ENCODE results near the gene P2RY4.
"Not testable (repeated sequence)": the region's sequence is repeated elsewhere in the genome, so short reads cannot be mapped to it uniquely, and the experiment has no call there.

Gene P2RY4

GRCh38 chrX:70226687-70227086 is 33.3 kb downstream of the P2RY4 start:
- H3K4me3 ChIP-seq (ENCODE audit: low read depth, low read length) = no peak overlapping the region
- in situ Hi-C loops (cut with HindIII; ENCODE audit: low sequenced_read_pairs) = no loop called here
- TF ChIP-seq, protein P1, sequence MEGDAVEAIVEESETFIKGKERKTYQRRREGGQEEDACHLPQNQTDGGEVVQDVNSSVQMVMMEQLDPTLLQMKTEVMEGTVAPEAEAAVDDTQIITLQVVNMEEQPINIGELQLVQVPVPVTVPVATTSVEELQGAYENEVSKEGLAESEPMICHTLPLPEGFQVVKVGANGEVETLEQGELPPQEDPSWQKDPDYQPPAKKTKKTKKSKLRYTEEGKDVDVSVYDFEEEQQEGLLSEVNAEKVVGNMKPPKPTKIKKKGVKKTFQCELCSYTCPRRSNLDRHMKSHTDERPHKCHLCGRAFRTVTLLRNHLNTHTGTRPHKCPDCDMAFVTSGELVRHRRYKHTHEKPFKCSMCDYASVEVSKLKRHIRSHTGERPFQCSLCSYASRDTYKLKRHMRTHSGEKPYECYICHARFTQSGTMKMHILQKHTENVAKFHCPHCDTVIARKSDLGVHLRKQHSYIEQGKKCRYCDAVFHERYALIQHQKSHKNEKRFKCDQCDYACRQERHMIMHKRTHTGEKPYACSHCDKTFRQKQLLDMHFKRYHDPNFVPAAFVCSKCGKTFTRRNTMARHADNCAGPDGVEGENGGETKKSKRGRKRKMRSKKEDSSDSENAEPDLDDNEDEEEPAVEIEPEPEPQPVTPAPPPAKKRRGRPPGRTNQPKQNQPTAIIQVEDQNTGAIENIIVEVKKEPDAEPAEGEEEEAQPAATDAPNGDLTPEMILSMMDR (IDR thresholded peaks at IDR 0.05; ENCODE audit: low read depth, low read length) = no peak
- DNase-seq (ENCODE audit: low read depth, low spot score) = no peak

GRCh38 chrX:70226048-70226447 is 34.0 kb downstream of the P2RY4 start:
- H3K4me3 ChIP-seq (ENCODE audit: low read depth, low read length) = no peak overlapping the region
- TF ChIP-seq, protein P1 (IDR thresholded peaks at IDR 0.05; ENCODE audit: low read depth, low read length) = no peak
- in situ Hi-C loops (cut with HindIII; ENCODE audit: low sequenced_read_pairs) = no loop called here
- DNase-seq (ENCODE audit: low read depth, low spot score) = no peak

GRCh38 chrX:70219938-70220764 is 39.9 kb downstream of the P2RY4 start:
- H3K4me3 ChIP-seq (ENCODE audit: low read depth, low read length) = no peak overlapping the region
- TF ChIP-seq, protein P1 (IDR thresholded peaks at IDR 0.05; ENCODE audit: low read depth, low read length) = no peak
- in situ Hi-C loops (cut with HindIII; ENCODE audit: low sequenced_read_pairs) = no loop called here
- DNase-seq (ENCODE audit: low read depth, low spot score) = peak; percentile 77

- H3K4me3 ChIP-seq (ENCODE audit: low read depth, low read length); DNase-seq (ENCODE audit: low read depth, low spot score); in situ Hi-C loops (cut with HindIII; ENCODE audit: low sequenced_read_pairs): not testable (repeated sequence)
Measured at GRCh38 chrX:70209570-70209969, 50.4 kb downstream of the P2RY4 start.

- TF ChIP-seq, protein P1 (IDR thresholded peaks at IDR 0.05; ENCODE audit: low read depth, low read length) = no peak
- in situ Hi-C loops (cut with HindIII; ENCODE audit: low sequenced_read_pairs) = no loop called here
- DNase-seq (ENCODE audit: low read depth, low spot score) = peak; percentile 29
- no peak overlapping the region for H3K4me3 ChIP-seq (ENCODE audit: low read depth, low read length)
Measured at GRCh38 chrX:70208479-70208878, 51.5 kb downstream of the P2RY4 start.

Measured in astrocyte of the spinal cord (primary cell).